Stimulated activated CD4-positive, alpha-beta T cell treated with anti-CD3 and anti-CD28 coated beads, Interleukin-15, amount 100 ng/mL, for 1 hour (primary cell): Measurements from ENCODE around the gene SH3GL1.

Experiments used
- DNase-seq, 2 donors: peaks; one replicate each; pipeline ENCODE4 v3.0.0-alpha.2; 2020; ENCODE audit warnings: low read depth in 1 of 2, low spot score in 1 of 2

The SH3GL1 gene

DNA sequence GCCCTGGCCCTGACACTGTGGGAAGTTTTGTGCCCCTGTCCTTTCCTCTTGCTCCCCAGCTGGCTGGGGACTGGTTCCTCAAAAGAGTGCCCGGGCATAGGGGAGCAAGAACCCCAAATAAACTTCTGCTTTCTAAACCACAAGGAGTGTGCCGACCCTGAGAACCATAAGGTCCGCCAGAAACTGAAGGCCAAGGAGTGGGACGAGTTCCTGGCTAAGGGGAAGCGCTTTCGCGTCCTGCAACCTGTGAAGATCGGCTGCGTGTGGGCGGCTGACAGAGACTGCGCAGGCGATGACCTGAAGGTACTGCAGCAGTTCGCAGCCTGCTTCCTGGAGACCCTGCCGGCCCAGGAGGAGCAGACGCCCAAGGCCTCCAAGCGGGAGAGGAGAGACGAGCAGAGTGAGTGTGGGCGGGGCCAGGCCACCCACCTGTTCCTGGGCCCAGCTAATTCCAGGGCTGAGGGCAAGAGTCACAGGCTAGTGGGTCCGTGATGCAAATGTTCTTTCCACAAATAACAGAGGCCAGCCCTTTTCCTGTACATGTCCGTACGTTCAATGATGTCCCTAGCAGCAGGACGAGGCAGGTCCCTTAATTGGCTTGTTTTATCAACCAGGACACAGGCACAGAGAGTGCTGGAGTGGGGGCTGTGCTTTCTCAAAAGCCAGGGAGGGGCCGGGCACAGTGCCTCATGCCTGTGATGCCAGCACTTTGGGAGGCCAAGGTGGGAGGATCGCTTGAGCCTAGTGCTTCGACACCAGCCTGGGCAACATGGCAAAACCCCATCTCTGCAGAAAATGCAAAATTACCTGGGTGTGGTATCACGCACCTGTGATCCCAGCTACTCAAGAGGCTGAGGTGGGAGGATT is 31.7 kb upstream of the SH3GL1 start:
- DNase-seq: no peak

DNA sequence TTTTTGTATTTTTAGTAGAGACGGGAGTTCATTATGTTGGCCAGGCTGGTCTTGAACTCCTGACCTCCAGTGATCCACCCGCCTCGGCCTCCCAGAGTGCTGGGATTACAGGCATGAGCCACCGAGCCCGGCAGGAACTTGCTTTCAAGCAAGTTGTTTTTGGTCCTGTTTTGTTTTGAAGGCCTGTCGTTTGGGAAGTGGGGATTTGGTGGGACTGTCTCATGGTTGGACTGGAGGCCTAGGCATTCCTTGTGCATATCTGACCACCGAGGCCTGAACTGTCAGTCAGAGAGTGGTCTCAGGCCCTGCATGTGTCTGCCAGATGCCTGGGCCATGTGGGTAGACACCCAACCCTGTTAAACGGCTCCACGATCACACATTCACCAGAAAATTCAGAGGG is 30.9 kb upstream of the SH3GL1 start:
- DNase-seq: no peak

DNA sequence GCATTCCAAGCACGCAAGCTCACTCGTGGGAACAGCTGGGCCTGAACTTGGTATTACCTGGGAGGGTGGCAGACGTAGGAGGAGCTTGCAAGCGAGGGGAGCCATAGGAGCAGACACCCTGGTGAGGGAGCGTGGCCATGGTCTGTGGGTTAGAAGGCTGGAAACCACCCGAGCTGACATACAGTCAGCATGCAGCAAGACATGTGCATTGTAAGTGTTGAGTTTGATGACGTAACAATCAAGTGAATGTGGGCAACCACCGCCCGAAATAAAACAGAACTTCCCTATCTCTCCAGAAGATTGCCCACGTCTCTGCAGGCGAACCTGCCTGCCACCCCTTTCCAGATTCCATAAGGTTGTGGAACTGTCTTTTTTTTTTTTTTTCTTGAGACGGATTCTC is 30.4 kb upstream of the SH3GL1 start:
- DNase-seq: no peak

DNA sequence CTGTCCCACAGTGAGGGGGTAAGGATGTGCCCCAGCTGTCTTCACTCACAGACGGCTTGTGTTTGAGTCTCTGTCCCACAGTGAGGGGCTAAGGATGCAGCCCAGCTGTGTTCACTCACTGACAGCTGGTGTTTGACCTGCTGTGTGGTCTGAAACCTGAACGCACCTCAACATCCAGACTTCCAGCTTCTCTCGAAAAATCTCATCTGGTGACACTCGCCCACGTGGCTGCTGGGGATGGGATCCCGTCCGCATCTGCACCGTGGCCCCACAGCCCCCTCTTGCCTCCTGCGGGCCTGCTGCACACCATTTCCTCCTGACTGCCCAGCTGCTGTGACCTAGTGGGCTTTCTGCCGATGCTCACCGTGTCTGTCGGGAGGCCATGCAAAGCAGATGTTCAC is 29.4 kb upstream of the SH3GL1 start:
- DNase-seq: no peak

DNA sequence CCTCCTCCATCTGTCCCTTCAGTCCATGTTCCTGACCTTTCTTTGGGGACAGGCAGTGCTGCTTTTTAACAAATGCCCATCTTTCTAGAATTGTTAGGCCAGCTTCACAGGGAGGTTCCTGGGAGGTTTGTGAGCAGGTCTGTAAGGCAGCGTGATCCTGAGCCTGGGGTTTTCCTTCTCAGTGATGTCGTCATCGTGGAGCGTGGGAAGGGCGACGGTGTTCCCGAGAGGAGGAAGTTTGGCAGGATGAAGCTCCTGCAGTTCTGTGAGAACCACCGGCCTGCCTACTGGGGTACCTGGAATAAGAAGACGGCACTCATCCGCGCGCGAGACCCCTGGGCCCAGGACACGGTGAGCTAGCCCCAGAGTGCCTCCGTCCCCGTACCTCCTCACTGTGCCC is 28.9 kb upstream of the SH3GL1 start:
- DNase-seq: no peak

DNA sequence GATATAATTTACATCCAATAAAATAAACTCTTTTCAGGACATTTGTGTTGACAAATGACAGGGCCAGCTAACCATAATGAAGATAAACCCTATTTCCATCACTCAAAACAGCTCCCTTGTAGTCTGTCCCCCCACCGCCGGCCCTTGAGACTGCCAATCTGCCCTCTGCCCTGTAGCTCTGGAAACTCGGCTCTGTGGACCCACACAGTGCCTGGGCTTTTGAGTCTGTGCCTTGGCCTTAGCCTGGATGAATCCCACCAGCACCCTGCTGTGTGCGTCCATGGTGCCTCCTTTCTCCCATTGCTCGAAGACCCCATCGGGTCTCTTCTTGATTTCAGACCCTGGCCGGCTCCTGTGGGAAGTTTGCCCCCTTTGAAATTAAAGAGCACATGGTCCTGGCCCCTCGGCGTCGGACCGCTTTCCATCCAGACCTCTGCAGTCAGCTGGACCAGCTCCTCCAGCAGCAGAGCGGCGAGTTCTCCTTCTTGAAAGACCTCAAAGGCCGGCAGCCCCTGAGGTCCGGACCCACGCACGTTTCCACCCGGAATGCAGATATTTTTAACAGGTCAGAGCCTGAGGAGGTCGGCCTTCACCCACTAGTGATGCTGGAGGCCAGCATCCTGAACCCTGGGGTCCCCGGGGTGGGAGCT is 28.1 kb upstream of the SH3GL1 start:
- DNase-seq: no peak

DNA sequence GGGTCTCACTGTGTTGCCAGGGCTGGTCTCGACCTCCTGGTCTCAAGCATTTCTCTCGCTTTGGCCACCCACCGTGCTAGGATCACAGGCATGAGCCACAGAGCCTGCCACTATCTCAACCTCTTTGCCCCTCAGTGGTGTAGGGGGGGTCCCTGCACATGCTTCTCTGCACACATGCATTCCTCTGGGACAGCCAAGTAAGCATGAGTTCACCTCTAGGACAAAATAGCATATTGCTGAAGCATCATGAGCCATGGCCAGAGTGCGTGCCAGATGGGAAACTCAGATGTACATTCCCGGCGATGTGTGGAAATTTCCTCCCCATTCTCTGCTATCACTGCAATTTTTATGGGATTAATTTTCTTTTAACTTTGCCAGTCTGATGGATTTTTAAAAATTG is 25.2 kb upstream of the SH3GL1 start:
- DNase-seq: no peak

DNA sequence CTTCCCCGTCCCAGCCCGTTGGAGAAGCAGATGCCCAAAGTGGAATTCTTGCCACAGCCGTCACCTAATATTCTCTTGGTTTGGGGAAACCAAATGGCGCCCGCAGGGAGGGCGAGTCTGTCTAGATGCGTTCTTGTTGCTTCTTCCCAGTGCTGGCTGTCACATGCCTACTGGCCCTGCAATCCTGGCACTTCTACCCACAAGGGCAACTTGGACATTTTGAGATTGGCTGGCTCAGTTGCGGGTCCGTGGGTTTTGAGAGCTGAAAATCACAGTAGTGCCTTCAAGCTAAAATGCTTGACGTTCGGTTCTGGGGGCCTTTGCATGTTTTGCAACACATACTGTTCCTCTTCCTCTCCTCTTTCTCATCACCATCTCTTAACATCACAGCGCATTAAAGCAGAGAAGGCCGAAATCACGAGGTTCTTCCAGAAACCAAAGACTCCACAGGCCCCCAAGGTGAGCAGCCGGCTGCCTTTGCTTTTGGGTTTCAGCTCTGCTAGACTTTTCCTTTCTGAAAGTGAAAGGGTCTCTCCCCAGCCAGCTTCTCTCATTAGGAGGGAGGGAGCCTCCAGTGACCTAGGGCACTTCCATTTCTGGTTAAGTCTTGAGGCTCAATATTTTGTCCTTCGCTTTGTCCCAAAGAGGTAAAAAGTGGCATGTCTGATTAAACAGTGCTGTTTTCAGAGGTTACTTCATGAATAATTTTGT is 23.2 kb upstream of the SH3GL1 start:
- no peak for DNase-seq

DNA sequence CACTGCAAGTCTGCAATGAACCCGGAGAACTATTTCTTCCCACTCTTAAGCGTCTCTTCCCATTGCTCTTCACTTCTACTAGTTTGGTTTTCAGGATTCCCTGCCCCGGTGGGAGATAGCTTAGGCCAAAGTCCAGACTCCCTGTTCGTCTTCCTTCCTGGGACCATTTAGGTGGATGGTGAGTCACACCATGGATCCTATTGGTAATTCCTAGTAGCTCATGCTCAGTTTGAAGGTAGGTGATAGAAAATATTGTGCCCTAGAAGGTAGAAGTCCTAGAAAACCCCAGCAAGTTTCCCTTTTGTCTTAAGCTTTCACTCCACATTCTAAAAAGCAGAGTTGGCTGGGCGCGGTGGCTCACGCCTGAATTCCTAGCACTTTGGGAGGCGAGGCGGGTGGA is 15.9 kb upstream of the SH3GL1 start:
- no peak for DNase-seq

DNA sequence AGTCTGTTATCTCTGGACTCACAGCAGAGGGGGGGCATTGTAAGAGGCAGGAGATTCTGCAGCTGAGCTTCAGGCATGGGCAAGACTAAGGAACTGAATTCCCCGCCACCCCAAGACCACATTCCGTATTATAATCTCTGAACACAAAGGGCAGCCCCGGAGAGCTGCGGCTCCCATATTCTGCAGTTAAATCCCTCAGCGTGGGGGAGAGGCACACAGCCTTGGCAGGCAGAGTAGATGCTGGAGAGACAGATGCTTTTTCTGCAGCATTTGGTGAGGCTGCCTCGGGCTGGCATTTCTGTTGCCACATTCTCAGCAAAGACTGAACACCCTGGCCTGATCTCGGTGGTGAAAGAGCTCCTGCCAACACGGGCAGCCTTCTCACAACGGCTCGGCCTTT is 15.0 kb upstream of the SH3GL1 start:
- DNase-seq: no peak

DNA sequence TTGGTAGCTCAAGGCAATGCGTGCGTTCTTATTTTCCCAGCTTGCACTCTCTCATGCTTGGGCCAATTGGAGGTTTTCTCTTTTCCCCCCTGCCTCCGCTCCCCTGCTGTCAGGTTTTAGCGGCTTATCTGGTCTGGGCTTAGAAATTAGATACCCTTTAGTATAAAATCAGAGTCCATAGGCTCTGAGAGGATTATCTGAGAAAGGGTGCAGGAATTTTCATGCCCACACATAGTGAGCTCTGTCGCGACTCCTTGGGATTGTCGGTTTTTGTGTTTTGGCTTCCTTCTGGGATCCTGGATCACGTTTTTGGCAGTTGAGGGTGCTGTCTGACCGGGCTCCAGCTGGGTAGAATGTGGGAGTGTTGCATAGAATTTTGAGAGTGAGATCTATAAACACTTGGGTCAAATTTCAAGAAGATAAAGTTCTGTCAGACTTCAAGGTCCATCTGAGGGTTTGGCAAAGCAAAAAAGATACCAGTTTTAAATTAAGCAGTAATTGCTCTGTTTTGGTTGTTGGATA is 14.5 kb upstream of the SH3GL1 start:
- DNase-seq: no peak

DNA sequence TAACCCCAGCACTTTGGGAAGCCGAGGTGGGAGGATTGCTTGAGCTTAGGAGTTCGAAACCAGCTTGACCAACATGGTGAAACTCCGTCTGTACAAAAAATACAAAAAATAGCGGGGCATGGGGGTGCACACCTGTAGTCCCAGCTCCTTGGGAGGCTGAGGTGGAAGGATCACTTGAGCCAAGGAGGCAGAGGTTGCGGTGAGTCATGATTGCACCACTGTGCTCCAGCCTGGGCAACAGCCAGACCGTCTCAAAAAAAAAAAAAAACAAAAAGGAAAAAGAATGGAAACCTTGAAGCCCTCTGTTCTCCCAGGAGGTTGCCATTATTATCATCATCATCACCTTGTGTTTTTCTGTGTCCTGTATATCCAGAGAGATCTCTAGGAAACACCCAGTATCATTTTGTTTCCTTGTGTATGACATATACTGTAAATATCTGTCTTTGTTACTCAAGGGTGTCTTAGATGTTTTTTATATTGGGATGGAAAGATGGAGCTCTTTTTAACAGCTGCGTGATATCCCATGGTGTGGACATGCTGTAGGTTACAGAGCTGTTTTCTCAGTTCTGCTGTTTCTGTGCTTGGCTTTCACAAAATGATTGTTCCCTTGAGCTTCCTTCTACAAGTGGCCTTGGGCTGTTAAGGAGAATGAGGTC is 13.9 kb upstream of the SH3GL1 start:
- DNase-seq: no peak

DNA sequence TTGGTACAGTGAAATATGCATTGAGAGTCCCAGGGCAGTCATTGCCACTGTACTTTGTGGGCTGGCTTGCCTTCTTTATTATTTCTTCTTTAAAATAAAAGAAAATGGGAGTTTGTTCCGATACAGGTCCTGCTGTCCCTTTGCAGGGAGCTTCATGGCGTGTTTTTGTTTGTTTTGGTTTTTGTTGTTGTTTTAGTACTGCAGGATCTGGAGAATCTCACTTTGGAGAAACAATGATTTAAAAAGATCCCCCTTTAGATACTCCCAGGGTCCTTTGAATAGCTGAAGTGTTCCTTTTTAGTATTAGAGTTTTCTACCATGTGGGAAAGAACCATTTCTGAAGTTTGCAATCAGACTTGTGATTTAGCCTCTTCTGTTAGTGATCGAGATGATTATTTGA is 13.2 kb upstream of the SH3GL1 start:
- DNase-seq: no peak

DNA sequence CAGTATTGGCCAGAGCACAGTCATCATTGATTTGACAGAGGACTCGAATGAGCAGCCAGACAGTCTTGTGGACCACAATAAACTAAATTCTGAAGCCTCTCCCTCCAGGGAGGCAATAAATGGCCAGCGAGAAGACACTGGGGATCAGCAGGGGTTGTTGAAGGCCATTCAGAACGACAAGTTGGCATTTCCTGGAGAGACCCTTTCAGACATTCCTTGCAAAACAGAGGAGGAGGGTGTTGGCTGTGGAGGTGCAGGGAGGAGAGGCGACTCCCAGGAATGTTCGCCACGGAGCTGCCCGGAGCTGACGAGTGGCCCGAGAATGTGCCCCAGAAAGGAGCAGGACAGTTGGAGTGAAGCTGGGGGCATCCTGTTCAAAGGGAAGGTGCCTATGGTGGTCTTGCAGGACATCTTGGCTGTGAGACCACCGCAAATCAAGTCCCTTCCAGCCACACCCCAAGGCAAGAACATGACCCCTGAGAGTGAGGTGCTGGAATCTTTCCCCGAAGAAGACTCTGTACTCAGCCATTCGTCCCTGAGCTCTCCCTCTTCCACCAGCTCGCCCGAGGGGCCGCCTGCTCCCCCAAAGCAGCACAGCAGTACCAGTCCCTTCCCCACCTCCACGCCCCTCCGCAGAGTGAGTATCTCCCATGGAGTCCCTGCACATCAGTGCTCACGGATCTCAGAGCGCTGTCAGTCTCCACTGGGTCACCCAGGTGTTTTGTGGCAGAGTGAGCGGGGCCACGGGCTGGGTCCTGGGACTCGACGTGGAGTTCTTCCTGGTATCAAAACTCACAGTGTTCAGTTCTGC is 9.0 kb upstream of the SH3GL1 start:
- DNase-seq: no peak

DNA sequence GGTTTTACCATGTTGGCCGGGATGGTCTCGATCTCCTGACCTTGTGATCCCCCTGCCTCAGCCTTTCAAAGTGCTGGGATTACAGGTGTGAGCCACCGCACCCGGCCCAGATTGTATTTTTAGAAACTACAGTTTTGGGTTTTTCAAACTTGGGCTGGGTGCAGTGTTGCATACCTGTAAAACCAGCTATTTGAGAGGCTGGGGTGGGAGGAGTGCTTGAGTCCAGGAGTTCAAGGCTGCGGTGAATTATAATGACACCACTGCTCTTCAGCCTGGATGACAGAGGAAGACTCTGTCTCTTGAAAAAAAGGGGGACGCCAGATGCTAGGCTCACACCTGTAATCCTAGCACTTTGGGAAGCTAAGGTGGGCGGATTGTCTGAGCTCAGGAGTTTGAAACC is 6.3 kb upstream of the SH3GL1 start:
- DNase-seq: no peak

DNA sequence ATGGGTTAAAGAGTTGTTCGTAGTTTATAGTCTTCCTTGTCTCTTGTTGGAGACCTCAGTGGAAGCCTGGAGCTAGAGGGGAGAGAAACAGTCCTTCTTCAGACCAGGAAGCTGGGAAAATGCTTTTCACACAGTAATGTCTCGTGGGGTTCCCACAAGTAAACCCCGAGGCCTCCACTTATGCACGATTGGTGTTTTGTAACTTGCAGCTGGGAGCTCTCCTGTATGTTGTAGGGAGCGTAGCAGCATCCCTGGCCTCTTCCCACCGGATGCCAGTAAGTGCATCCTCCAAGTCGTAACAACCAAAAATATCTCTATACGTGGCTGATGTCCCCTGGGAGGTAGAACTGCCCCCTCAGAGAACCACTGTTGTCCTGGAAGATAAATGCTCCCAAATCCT is 5.6 kb upstream of the SH3GL1 start:
- no peak for DNase-seq

DNA sequence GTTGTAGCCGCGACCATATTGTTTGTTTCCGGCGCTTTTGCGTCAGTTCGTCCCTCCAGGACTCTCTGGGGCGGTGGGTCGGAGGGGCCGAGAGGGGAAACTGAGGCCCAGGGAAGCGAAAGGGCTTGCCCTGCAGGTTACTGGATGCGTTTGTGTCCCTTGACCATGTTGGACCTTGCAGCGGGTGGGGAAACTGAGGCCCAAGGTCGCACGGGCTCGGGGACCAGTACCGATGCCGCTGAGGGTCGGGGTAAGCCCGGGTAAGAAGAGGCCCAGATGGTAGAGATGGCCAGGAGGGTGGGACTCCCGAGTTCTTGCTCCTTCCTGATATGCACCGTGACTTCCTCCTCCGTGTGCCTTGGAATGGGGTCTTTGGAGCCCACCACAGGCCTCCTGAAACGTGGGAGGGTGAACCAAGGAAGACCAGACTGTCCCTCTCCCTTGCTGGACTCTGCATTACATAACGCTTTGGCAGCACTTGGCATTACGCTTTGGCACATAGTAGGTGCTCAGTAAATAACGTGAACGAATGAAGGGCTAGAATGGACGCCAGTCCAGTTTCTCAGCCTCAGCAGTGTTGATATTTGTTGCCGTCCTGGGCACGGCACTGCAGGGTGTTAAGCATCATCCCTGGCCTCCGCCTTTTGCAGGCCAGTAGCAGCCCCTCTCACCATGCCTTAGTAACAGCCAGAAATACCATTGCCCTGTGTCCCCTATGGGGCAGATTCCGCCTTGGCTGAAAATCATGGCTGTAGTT is 2.8 kb upstream of the SH3GL1 start:
- DNase-seq: no peak

DNA sequence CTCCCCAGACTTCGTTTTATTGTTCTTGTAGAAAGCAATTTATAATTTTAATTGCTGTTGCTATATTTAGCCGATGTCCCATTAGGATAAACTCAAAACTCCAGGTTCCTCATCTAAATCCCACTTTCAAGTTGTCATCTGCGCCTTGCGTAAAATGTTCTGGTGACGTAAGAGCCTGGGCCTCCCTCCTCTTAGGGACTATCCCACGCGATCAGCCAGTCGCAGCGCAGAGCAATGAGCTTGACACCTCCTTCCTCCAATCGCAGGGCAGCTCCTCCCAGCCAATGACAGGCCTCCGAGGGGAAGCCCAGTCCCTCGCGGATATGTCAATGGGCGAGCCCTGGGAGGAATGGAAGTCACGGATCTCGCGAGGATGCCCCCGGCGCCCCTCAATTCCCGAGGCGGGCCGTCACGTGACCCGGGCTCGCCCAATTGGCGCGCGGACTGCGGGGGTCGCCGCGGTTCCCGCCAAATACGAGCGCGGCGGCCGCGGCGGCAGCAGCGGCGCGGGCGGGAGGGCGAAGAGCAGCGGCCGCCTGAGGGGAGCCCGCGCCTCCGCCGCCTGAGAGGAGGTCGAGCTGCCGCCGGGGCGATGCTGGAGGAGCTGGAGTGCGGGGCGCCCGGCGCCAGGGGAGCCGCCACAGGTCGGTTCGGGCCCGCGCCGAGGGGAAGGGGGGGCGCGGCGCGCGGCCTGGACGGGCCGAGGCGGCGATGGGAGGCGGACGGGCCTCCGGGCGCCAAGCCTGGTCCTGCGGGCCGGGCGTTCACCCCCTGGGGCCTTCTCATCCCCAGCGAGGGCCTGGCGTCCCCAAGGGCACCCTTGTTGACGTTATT is 2.0 kb upstream of the SH3GL1 start, which contains the start of gene CHAF1A:
Gene CHAF1A (plus strand): TSS at position 470 of the 834 bp plus-strand sequence. CDS start 123 bp downstream, at position 593.
- DNase-seq: peak; percentile 97 to 98

DNA sequence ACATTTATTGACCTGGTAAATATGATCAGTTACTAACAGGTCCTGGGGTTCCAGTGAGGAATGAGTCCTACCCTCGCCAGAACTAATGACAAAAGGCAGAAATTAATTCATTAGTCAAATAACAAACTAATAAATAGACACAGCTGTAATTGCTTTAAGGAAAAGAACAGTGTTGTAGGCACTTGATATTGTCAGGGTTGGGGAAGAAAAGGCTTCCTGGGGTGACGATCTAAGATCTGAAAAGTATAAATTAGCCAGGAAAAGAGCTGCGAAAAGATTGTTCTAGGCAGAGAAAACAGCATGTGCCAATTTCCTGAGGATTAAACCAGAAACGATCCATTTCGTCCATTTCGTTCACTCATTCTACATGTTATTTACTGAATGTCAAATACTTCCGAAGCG is 1.4 kb upstream of the SH3GL1 start:
- DNase-seq: no peak
